Caco-2 (cell line): ENCODE results near the gene PDE3B. TPM values are rescaled to one million over a fixed set of nuclear protein-coding genes. Genes with fewer than 3 reads are reported as not detected.

Experiments used
- BruUV-seq: library from RNA; stranded (reverse); fragments of 400-500 nt; replicated peaks from 2 replicates; lab custom pipeline; 2021; lab: Mats Ljungman, UMichigan
- CTCF ChIA-PET: fragments of 300-600 bp; sonication (Branson Sonifier 250); formaldehyde crosslinking; loops from one replicate; lab custom pipeline; 2022; ENCODE audit warnings: antibody characterized with exemption; lab: Charles Lee
- POLR2A ChIA-PET: fragments of 300-600 bp; sonication (Branson Sonifier 250); formaldehyde crosslinking; loops from one replicate; lab custom pipeline; 2022; ENCODE audit warnings: antibody characterized with exemption; lab: Charles Lee
- DNase-seq, 2 experiments: peaks; one replicate each; pipeline versions ENCODE4 v3.0.0 to v3.0.0-alpha.2; 2020 to 2022
- H3K27me3 ChIP-seq: replicated peaks from 2 replicates; pipeline ENCODE4 v1.6.0; 2011; ENCODE audit warnings: low read length; ENCODE audit not compliant: control insufficient read depth, insufficient read depth
- H3K36me3 ChIP-seq: 2 replicates; pipeline ENCODE4 v1.5.1; 2011; ENCODE audit warnings: low read length; ENCODE audit not compliant: control insufficient read depth, insufficient read depth
- H3K4me1 ChIP-seq: fragments of 250-450 bp; sonication (Bioruptor Pico); 2 replicates; pipeline ENCODE4 v1.5.1; 2020; ENCODE audit warnings: mild to moderate bottlenecking
- H3K4me3 ChIP-seq: 2 replicates; pipeline ENCODE4 v1.5.1; 2011; ENCODE audit warnings: low read depth, mild to moderate bottlenecking, control low read depth, low read length
- H3K9me3 ChIP-seq: fragments of 250-450 bp; sonication (Bioruptor Pico); 2 replicates; pipeline ENCODE4 v1.5.1; 2020; ENCODE audit warnings: mild to moderate bottlenecking, moderate library complexity
- H3K27ac Mint-ChIP-seq: one replicate; pipeline ENCODE4 v1.8.0; 2022; ENCODE audit warnings: mixed read lengths; ENCODE audit not compliant: unreplicated experiment
- H3K27me3 Mint-ChIP-seq: one replicate; pipeline ENCODE4 v1.8.0; 2022; ENCODE audit warnings: mixed read lengths; ENCODE audit not compliant: insufficient read depth, unreplicated experiment
- H3K36me3 Mint-ChIP-seq: one replicate; pipeline ENCODE4 v1.8.0; 2022; ENCODE audit warnings: mild to moderate bottlenecking, mixed read lengths; ENCODE audit not compliant: insufficient read depth, unreplicated experiment
- H3K4me1 Mint-ChIP-seq: one replicate; pipeline ENCODE4 v1.8.0; 2022; ENCODE audit warnings: low read depth, mixed read lengths; ENCODE audit not compliant: unreplicated experiment
- H3K4me3 Mint-ChIP-seq: one replicate; pipeline ENCODE4 v1.8.0; 2022; ENCODE audit warnings: mild to moderate bottlenecking, moderate library complexity, mixed read lengths; ENCODE audit not compliant: unreplicated experiment
- H3K9me3 Mint-ChIP-seq: one replicate; pipeline ENCODE4 v1.8.0; 2022; ENCODE audit warnings: mixed read lengths; ENCODE audit not compliant: unreplicated experiment
- CTCF ChIP-seq, 2 experiments: fragments of 200-600 bp in 1 of 2; IDR thresholded peaks; 1 replicate in 1 of 2; 2 replicates in 1 of 2; pipeline versions ENCODE4 v1.5.1 to v1.8.0; 2011 to 2022; ENCODE audit warnings: antibody characterized with exemption in 1 of 2, control low read depth in 1 of 2, inconsistent platforms in 1 of 2, low read depth in 1 of 2, low read length in 1 of 2, mild to moderate bottlenecking in 1 of 2, moderate library complexity in 1 of 2; ENCODE audit not compliant: insufficient read depth in 1 of 2, severe bottlenecking in 1 of 2, unreplicated experiment in 1 of 2
- intact Hi-C: fragments of 100-400 bp; cut with micrococcal nuclease; formaldehyde crosslinking; loops from one replicate; pipeline ENCODE4 v1.10.0; 2022; ENCODE audit not compliant: unreplicated experiment
- total RNA-seq: library from RNA; stranded (reverse); gene quantifications from 2 replicates; pipeline ENCODE4 v1.2.3, GENCODE V29; 2022

PDE3B gene
- total RNA-seq, 1 experiment from 2014 or later: 21.8 TPM

GRCh38 chr11:14698771-14699170 is 55.2 kb downstream of the PDE3B start:
- Mint-ChIP-seq H3K27me3 (no peaks in the 10 kb centered on the region), H3K27ac (no peak overlapping the region), H3K4me3 (no peak overlapping the region), H3K4me1 (no peaks in the 10 kb centered on the region), H3K36me3 (no peaks in the 10 kb centered on the region), H3K9me3 (peaks cover 28% of the 10 kb centered on the region)
- Histone ChIP-seq H3K4me3 (no peak overlapping the region), H3K36me3 (no peaks in the 10 kb centered on the region), H3K9me3 (peaks cover 7% of the 10 kb centered on the region), H3K27me3 (no peaks in the 10 kb centered on the region), H3K4me1 (no peaks in the 10 kb centered on the region)
- no peak for DNase-seq
- no TSS peak for BruUV-seq
- POLR2A ChIA-PET: no interaction called here
- CTCF ChIA-PET: no interaction called here
- intact Hi-C loops: no loop called here
- no peak for TF ChIP-seq CTCF (IDR thresholded peaks at IDR 0.05; ENCODE audit: insufficient read depth in 1 of 2, low read depth in 1 of 2, low read length in 1 of 2, severe bottlenecking in 1 of 2, unreplicated experiment in 1 of 2)

GRCh38 chr11:14700593-14700992 is 57.0 kb downstream of the PDE3B start:
- Histone ChIP-seq H3K4me1 (no peaks in the 10 kb centered on the region), H3K9me3 (peaks cover 18% of the 10 kb centered on the region), H3K27me3 (no peaks in the 10 kb centered on the region), H3K36me3 (no peaks in the 10 kb centered on the region), H3K4me3 (no peak overlapping the region)
- Mint-ChIP-seq H3K27me3 (no peaks in the 10 kb centered on the region), H3K36me3 (no peaks in the 10 kb centered on the region), H3K4me3 (no peak overlapping the region), H3K27ac (no peak overlapping the region), H3K9me3 (peaks cover 39% of the 10 kb centered on the region), H3K4me1 (no peaks in the 10 kb centered on the region)
- no peak for TF ChIP-seq CTCF (IDR thresholded peaks at IDR 0.05; ENCODE audit: insufficient read depth in 1 of 2, low read depth in 1 of 2, low read length in 1 of 2, severe bottlenecking in 1 of 2, unreplicated experiment in 1 of 2)
- intact Hi-C loops: no loop called here
- POLR2A ChIA-PET: no interaction called here
- DNase-seq: no peak
- CTCF ChIA-PET: no interaction called here
- no TSS peak for BruUV-seq

- Histone ChIP-seq H3K36me3 (no peaks in the 10 kb centered on the region), H3K4me1 (no peaks in the 10 kb centered on the region), H3K9me3 (peaks cover 18% of the 10 kb centered on the region), H3K4me3 (no peak overlapping the region), H3K27me3 (no peaks in the 10 kb centered on the region)
- no peaks in the 10 kb centered on the region for H3K27me3 Mint-ChIP-seq
- no peak overlapping the region for H3K27ac Mint-ChIP-seq
- peaks cover 47% of the 10 kb centered on the region for H3K9me3 Mint-ChIP-seq
- no peaks in the 10 kb centered on the region for H3K4me1 Mint-ChIP-seq
- TF ChIP-seq CTCF (IDR thresholded peaks at IDR 0.05; ENCODE audit: insufficient read depth in 1 of 2, low read depth in 1 of 2, low read length in 1 of 2, severe bottlenecking in 1 of 2, unreplicated experiment in 1 of 2): no peak
- POLR2A ChIA-PET: no interaction called here
- CTCF ChIA-PET: no interaction called here
- intact Hi-C loops: no loop called here
- H3K4me3 Mint-ChIP-seq: no peak overlapping the region
- H3K36me3 Mint-ChIP-seq: no peaks in the 10 kb centered on the region
- no peak for DNase-seq
- BruUV-seq: no TSS peak
These were observed 59.2 kb downstream of the PDE3B start for GRCh38 chr11:14702760-14703159.
